Brain microvascular endothelial cell (primary cell): Measurements from ENCODE around the gene TMEM184A.

Experiments
- DNase-seq: peaks from one replicate; pipeline ENCODE4 v3.0.0-alpha.2; 2020
- H3K27ac ChIP-seq: fragments of 250-450 bp; sonication (Bioruptor Pico); 2 replicates; pipeline ENCODE4 v1.5.1; 2020; ENCODE audit warnings: mild to moderate bottlenecking, moderate library complexity
- H3K27me3 ChIP-seq: fragments of 250-450 bp; sonication (Bioruptor Pico); replicated peaks from 2 replicates; pipeline ENCODE4 v1.5.1; 2020; ENCODE audit warnings: mild to moderate bottlenecking
- H3K36me3 ChIP-seq: fragments of 250-450 bp; sonication (Bioruptor Pico); replicated peaks from 2 replicates; pipeline ENCODE4 v1.5.1; 2020; ENCODE audit warnings: mild to moderate bottlenecking
- H3K4me3 ChIP-seq: 2 replicates; pipeline ENCODE4 v1.5.1; 2011; ENCODE audit warnings: low read depth, mild to moderate bottlenecking, control low read depth, low read length, moderate library complexity
- CTCF ChIP-seq: IDR thresholded peaks from 2 replicates; pipeline ENCODE4 v1.5.1; 2011; ENCODE audit warnings: low read depth, mild to moderate bottlenecking, moderate library complexity, low read length, control low read depth, inconsistent platforms; ENCODE audit errors: missing control alignments
- in situ Hi-C: cut with HindIII; loops from 2 replicates; pipeline ENCODE4 v1.10.0; 2017; ENCODE audit warnings: low sequenced_read_pairs, low pct_ligation_motif_present

TMEM184A gene

GRCh38 chr7:1567049-1567771, 11.2 kb upstream of the TMEM184A start:
- TF ChIP-seq CTCF: no peak
- in situ Hi-C loops: no loop called here
- Histone ChIP-seq H3K27me3 (no peaks in the 10 kb centered on the region), H3K4me3 (no peak overlapping the region), H3K27ac (peak overlapping the region; percentile 95), H3K36me3 (no peaks in the 10 kb centered on the region)
- peak; percentile 72 for DNase-seq

- no peaks in the 10 kb centered on the region for H3K36me3 ChIP-seq
- TF ChIP-seq CTCF: no peak
- DNase-seq: no peak
- in situ Hi-C loops: no loop called here
- H3K27ac ChIP-seq: peak overlapping the region; percentile 95
- no peak overlapping the region for H3K4me3 ChIP-seq
- no peaks in the 10 kb centered on the region for H3K27me3 ChIP-seq
These were observed 10.7 kb upstream of the TMEM184A start for GRCh38 chr7:1566687-1567048.

- Histone ChIP-seq H3K36me3 (no peaks in the 10 kb centered on the region), H3K27ac (no peak overlapping the region), H3K4me3 (no peak overlapping the region), H3K27me3 (no peaks in the 10 kb centered on the region)
- TF ChIP-seq CTCF: no peak
- in situ Hi-C loops: no loop called here
- no peak for DNase-seq
These were observed 8.6 kb upstream of the TMEM184A start for GRCh38 chr7:1564603-1565022.

- Histone ChIP-seq H3K4me3 (no peak overlapping the region), H3K36me3 (no peaks in the 10 kb centered on the region), H3K27me3 (no peaks in the 10 kb centered on the region), H3K27ac (no peak overlapping the region)
- no peak for DNase-seq
- in situ Hi-C loops: no loop called here
- TF ChIP-seq CTCF: no peak
These were observed 8.1 kb upstream of the TMEM184A start for GRCh38 chr7:1563981-1564602.

GRCh38 chr7:1562597-1563051, 6.6 kb upstream of the TMEM184A start:
- no peak overlapping the region for H3K27ac ChIP-seq
- no peak for DNase-seq

More at GRCh38 chr7:1562597-1563051, 6.6 kb upstream of the TMEM184A start:
- in situ Hi-C loops: no loop called here
- no peak for TF ChIP-seq CTCF
- H3K27me3 ChIP-seq: no peaks in the 10 kb centered on the region
- no peaks in the 10 kb centered on the region for H3K36me3 ChIP-seq
- no peak overlapping the region for H3K4me3 ChIP-seq
